Smooth muscle cell of bladder (primary cell): ENCODE measurements around the gene OCSTAMP. TPM values are rescaled to one million over a fixed set of nuclear protein-coding genes. Genes with fewer than 3 reads are reported as not detected.

Experiments
- total RNA-seq: library from RNA; depleted of rRNA; stranded (reverse); fragments of >200 nt; gene quantifications from 2 replicates; pipeline ENCODE4 v1.2.3, GENCODE V29; 2014

OCSTAMP gene, protein sequence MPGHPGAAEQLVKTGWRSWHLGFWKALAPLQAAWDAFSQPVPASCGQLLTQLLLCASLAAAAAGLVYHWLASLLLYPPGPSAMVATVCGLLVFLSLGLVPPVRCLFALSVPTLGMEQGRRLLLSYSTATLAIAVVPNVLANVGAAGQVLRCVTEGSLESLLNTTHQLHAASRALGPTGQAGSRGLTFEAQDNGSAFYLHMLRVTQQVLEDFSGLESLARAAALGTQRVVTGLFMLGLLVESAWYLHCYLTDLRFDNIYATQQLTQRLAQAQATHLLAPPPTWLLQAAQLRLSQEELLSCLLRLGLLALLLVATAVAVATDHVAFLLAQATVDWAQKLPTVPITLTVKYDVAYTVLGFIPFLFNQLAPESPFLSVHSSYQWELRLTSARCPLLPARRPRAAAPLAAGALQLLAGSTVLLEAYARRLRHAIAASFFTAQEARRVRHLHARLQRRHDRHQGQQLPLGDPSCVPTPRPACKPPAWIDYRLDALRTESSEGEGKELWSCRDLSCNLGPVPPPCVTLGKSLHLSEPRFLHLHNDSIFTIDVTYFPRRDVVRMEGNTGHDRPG
- not detected in 2 replicates for total RNA-seq

GRCh38 chr20:46550461-46550860 lies at the start of gene OCSTAMP:
TSS of gene OCSTAMP (minus strand) at chr20:46550654. CDS start at chr20:46550560, 94 bp downstream.

GRCh38 chr20:46512943-46513844 lies 37.3 kb downstream of the OCSTAMP start, which contains the start of gene ZNF334:
TSS of gene ZNF334 (minus strand) at chr20:46513559. CDS start at chr20:46512102, 1,457 bp downstream.

Other genes with a start within 250 kb of the OCSTAMP start
- gene CDH22, start 242.2 kb downstream of the OCSTAMP start, total RNA-seq = not detected in 2 replicates
- gene ELMO2, start 144.0 kb downstream of the OCSTAMP start, total RNA-seq = 27.3 and 36.8 TPM in 2 replicates
- 1.8 and 2.0 TPM in 2 replicates for gene ZNF334, start 37.1 kb downstream of the OCSTAMP start, total RNA-seq
- gene SLC13A3, start 100.8 kb upstream of the OCSTAMP start, total RNA-seq = 2.7 and 4.9 TPM in 2 replicates
- gene TP53RK, start 138.8 kb upstream of the OCSTAMP start, total RNA-seq = 24.6 and 27.3 TPM in 2 replicates
- gene SLC2A10, start 159.0 kb upstream of the OCSTAMP start, total RNA-seq = 62.2 and 112 TPM in 2 replicates